ENCODE data around the gene CAPN15. TPM values are rescaled to one million over a fixed set of nuclear protein-coding genes. Genes with fewer than 3 reads are reported as not detected.

Gene CAPN15
- total and polyA plus RNA-seq, 9 of the 15 experiments (the other 6 are each of a cell fraction or from before 2014, with no cell fraction given) = 0.62 to 111 (median 14.2) TPM

GRCh38 chr16:556474-557173 lies 29.1 kb downstream of the CAPN15 start:
- TF ChIP-seq MTF1 (CRISPR knock-in tag; IDR thresholded peaks at IDR 0.05; ENCODE audit: borderline replicate concordance) = no peak
- no peak for TF ChIP-seq ARHGAP35 (IDR thresholded peaks at IDR 0.05; ENCODE audit: partially characterized antibody)
- TF ChIP-seq POLR2AphosphoS2 (IDR thresholded peaks at IDR 0.05; ENCODE audit: low read length) = no peak
- TF ChIP-seq NCOA4 (IDR thresholded peaks at IDR 0.05; ENCODE audit: partially characterized antibody) = no peak
- no peak for TF ChIP-seq ZSCAN29 (IDR thresholded peaks at IDR 0.05)
- no peak for TF ChIP-seq MBD2 (IDR thresholded peaks at IDR 0.05; ENCODE audit: borderline replicate concordance, low read depth)
- no peak for TF ChIP-seq NFE2 (IDR thresholded peaks at IDR 0.05; ENCODE audit: low read depth)
- TF ChIP-seq, protein P1, sequence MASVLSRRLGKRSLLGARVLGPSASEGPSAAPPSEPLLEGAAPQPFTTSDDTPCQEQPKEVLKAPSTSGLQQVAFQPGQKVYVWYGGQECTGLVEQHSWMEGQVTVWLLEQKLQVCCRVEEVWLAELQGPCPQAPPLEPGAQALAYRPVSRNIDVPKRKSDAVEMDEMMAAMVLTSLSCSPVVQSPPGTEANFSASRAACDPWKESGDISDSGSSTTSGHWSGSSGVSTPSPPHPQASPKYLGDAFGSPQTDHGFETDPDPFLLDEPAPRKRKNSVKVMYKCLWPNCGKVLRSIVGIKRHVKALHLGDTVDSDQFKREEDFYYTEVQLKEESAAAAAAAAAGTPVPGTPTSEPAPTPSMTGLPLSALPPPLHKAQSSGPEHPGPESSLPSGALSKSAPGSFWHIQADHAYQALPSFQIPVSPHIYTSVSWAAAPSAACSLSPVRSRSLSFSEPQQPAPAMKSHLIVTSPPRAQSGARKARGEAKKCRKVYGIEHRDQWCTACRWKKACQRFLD (CRISPR knock-in tag; IDR thresholded peaks at IDR 0.05) = no peak
- TF ChIP-seq MEIS2 (IDR thresholded peaks at IDR 0.05; ENCODE audit: partially characterized antibody) = no peak
- no peak for TF ChIP-seq ZNF444 (CRISPR knock-in tag; IDR thresholded peaks at IDR 0.05)
- no peak for TF ChIP-seq CBX2 (IDR thresholded peaks at IDR 0.05; ENCODE audit: insufficient read depth, low read length, poor library complexity, severe bottlenecking)
- POLR2A ChIA-PET = interaction anchor here (1.0 kb wide), 1 partner anchor 11 kb away, joined by 3 read pairs; the partner anchor contains the start of gene NHLRC4
- 62% methylated on average over 24 of the region's 32 CpGs for WGBS (ENCODE audit: insufficient coverage, low coverage, missing lambda C conversion rate)
- no peak overlapping the region for H3K27ac ChIP-seq (ENCODE audit: extremely low read depth, low read depth, low read length)
- H3K36me3 ChIP-seq (ENCODE audit: control insufficient read depth, insufficient read depth, low read length) = peaks cover 23% of the 10 kb centered on the region; the same call in 1 of the 3 replicates
- no peaks in the 10 kb centered on the region for H4K20me1 ChIP-seq (replicated peaks; ENCODE audit: control insufficient read depth, insufficient read depth, low read length)
- H3K9ac ChIP-seq (ENCODE audit: insufficient read depth in 1 of 2, low read depth in 2 of 2, low read length in 2 of 2) = no peak overlapping the region
- H3K27me3 ChIP-seq (ENCODE audit: control insufficient read depth in 2 of 2, insufficient read depth in 2 of 2, low read length in 2 of 2) = peaks cover 3 to 8% of the 10 kb centered on the region in 2 experiments; a peak in 4 of 5 replicates
- H3K4me3 ChIP-seq = no peak overlapping the region
- no peaks in the 10 kb centered on the region for H3K9me3 ChIP-seq (replicated peaks; ENCODE audit: control insufficient read depth, insufficient read depth, low read depth, low read length)
- H3K9me1 ChIP-seq (ENCODE audit: control insufficient read depth, insufficient read depth, low read length) = no peaks in the 10 kb centered on the region
- no peak overlapping the region for H3K4me2 ChIP-seq (ENCODE audit: insufficient read depth, low read length)
- in situ Hi-C loops (cut with MboI) (no loop called here), intact Hi-C loops (cut with micrococcal nuclease) (no loop called here)
- DNase-seq (ENCODE audit: extremely low read depth in 1 of 4, low spot score in 3 of 4) = no peak
- CTCF ChIA-PET (ENCODE audit: low intra/inter-chr PET ratio) = no interaction called here
- BruUV-seq (replicated peaks) = no TSS peak
- no peak overlapping the region for H2AFZ ChIP-seq (ENCODE audit: low read depth, low read length)
- peaks cover 0 to 71% of the 10 kb centered on the region in 2 experiments; a peak in 2 of 5 replicates for H3K4me1 ChIP-seq (replicated peaks in 1 of 2; ENCODE audit: control insufficient read depth in 2 of 2, insufficient read depth in 2 of 2, low read length in 2 of 2)
- peak; percentile 8; the same call in 1 of the 3 replicates for ATAC-seq
- no peak for FAIRE-seq
- no peaks in the 10 kb centered on the region for H3K79me2 ChIP-seq (ENCODE audit: control insufficient read depth, insufficient read depth, low read length)

Measured in K562 (cell line).